Adrenal gland (tissue), 12 donors: ENCODE results near the gene RNF40. TPM values are rescaled to one million over a fixed set of nuclear protein-coding genes. Genes with fewer than 3 reads are reported as not detected.
A peak's percentile ranks its signal among the peaks of the same experiment; 100 is the strongest.

Source experiments
- DNase-seq, 7 donors: peaks; one replicate each; pipeline ENCODE4 v3.0.0-alpha.2; 2019 to 2020
- H3K27ac ChIP-seq, 5 donors: fragments of 200-600 bp; sonication (generic) in 4 of 5; 1 replicate in 3 of 5; 2 replicates in 2 of 5; pipeline versions ENCODE4 v1.5.1 to v1.8.0; 2016 to 2020; ENCODE audit warnings: mild to moderate bottlenecking in 1 of 5
- H3K27me3 ChIP-seq: fragments of 200-600 bp; 2 replicates; pipeline ENCODE4 v1.8.0; 2021
- H3K36me3 ChIP-seq, 2 donors: fragments of 200-600 bp; replicated peaks in 1 of 2; 1 replicate in 1 of 2; 2 replicates in 1 of 2; pipeline versions ENCODE4 v1.5.1 to v1.8.0; 2018 to 2022
- H3K4me1 ChIP-seq, 2 donors: fragments of 200-600 bp; replicated peaks in 1 of 2; 1 replicate in 1 of 2; 2 replicates in 1 of 2; pipeline versions ENCODE4 v1.5.1 to v1.8.0; 2018 to 2021
- H3K4me3 ChIP-seq, 4 donors: fragments of 200-600 bp; sonication (generic) in 3 of 4; one replicate each; pipeline ENCODE4 v1.5.1; 2016 to 2018
- H3K9me3 ChIP-seq, 3 donors: fragments of 200-600 bp; sonication (generic) in 1 of 3; replicated peaks in 1 of 3; 1 replicate in 2 of 3; 2 replicates in 1 of 3; pipeline versions ENCODE4 v1.5.1 to v1.8.0; 2016 to 2021
- POLR2A ChIP-seq, 2 donors: fragments of 450-650 bp; IDR thresholded peaks; one replicate each; pipeline ENCODE4 v1.6.1; 2017; ENCODE audit warnings: antibody characterized with exemption in 2 of 2, mild to moderate bottlenecking in 2 of 2, moderate library complexity in 1 of 2
- WGBS, 4 donors: extraction: QIAGEN DNeasy Blood & Tissue Kit in 2 of 4; methylation state at CpG; one replicate each; pipeline versions ENCODE4 v1.1.5 to v1.1.7; 2013 to 2017; 5-methylcytosine and 5-hydroxymethylcytosine counted together
- intact Hi-C, 2 donors: fragments of 100-400 bp; cut with DNase I; formaldehyde crosslinking; loops; one replicate each; pipeline versions ENCODE4 v1.14.1 to v1.15.0; 2022 to 2023
- polyA plus RNA-seq, 3 donors: library from polyadenylated mRNA; stranded (reverse); fragments of 200-250 nt in 2 of 3; fragments of 350-450 nt in 1 of 3; fragmentation: Illumina TruSeq in 1 of 3; extraction: RNeasy Lipid Tissue Mini Kit (QIAGEN cat#74804) in 1 of 3; gene quantifications; one replicate each; pipeline ENCODE4 v1.2.3, GENCODE V29; 2013 to 2014
- total RNA-seq, 9 donors: library from RNA; depleted of rRNA in 4 of 9; stranded (reverse); fragments of >200 nt in 4 of 9; fragments of 120-200 nt in 1 of 9; fragmentation: NEBNext Ultra II Directional in 1 of 9; extraction: Animal tissue kit (Norgen Biotek cat#: 25700) in 1 of 9; gene quantifications; one replicate each; pipeline versions ENCODE4 v1.1.0 to v1.2.4, GENCODE V29; 2013 to 2023
- TF ChIP-seq, protein P1 (sequence below), 6 experiments: fragments of 450-650 bp in 4 of 6; fragments of 200-600 bp in 2 of 6; sonication (generic) in 1 of 6; IDR thresholded peaks; 1 replicate in 5 of 6; 2 replicates in 1 of 6; pipeline versions ENCODE4 v1.5.1 to v1.8.0; 2016 to 2021; ENCODE audit warnings: antibody characterized with exemption in 6 of 6, mild to moderate bottlenecking in 2 of 6, moderate library complexity in 1 of 6
- donor health status: healthy with polysubstance abuse.
- donor health status: Bipolar disorder and iron deficiency.
- donor health status: DM: yes; HTN: yes; CAD: no.
- donor health status: DM: no; HTN: no; CAD: no.
- donor health status: DM: no; HTN: no; CAD: no.
- donor health status: DM: yes; HTN: yes; CAD: no.

The RNF40 gene
- total and polyA plus RNA-seq, 12 donors = 86.9 to 164 (median 114) TPM

DNA sequence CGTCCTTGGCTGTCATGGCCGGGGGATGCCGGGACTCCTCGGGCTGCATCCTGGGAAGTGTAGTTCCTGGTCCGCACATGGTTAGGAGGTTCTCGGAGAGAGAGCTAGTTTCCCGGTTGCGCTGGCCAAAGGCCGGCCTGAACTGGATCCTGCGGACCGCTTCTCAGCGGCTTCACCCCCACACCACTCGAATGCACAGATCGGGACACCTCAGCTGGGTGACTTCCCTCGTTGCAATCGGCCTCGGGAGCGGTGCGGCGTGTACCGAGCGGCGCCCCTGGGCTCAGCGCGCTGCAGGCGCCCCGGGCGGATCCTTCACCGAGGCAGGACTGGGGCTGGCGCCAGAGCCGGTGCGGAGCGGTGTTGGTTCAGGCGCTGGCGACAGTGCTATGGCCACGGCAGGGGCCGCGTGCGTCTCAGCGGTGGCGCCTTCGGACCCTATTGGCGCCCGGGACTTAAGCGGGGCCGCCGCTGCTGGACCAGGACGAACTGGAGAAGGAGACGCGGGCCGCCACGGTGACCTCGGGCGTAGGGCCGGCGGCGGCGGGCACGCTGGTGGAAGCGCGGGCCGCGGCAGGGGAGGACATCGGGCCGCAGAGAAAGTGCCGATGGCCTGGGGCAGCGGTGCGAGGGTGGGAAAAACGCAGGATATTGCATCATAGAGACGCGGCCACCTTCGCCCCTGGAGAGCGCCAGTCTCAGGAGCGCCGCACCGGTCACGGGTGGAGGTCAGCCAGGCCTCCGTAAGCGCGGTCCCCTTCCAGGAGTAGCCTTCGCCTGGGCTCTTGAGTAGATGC is 13.5 kb downstream of the RNF40 start:
- H3K27ac ChIP-seq = peak overlapping the region; percentile 15 to 93 (median 79)
- TF ChIP-seq POLR2A (IDR thresholded peaks at IDR 0.05) = peak; percentile 39 to 64
- TF ChIP-seq, protein P1, sequence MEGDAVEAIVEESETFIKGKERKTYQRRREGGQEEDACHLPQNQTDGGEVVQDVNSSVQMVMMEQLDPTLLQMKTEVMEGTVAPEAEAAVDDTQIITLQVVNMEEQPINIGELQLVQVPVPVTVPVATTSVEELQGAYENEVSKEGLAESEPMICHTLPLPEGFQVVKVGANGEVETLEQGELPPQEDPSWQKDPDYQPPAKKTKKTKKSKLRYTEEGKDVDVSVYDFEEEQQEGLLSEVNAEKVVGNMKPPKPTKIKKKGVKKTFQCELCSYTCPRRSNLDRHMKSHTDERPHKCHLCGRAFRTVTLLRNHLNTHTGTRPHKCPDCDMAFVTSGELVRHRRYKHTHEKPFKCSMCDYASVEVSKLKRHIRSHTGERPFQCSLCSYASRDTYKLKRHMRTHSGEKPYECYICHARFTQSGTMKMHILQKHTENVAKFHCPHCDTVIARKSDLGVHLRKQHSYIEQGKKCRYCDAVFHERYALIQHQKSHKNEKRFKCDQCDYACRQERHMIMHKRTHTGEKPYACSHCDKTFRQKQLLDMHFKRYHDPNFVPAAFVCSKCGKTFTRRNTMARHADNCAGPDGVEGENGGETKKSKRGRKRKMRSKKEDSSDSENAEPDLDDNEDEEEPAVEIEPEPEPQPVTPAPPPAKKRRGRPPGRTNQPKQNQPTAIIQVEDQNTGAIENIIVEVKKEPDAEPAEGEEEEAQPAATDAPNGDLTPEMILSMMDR (IDR thresholded peaks at IDR 0.05) = no peak
- peaks cover 4 to 20% of the 10 kb centered on the region in 2 donors for H3K4me1 ChIP-seq
- H3K4me3 ChIP-seq = peak overlapping the region; percentile 18 to 70 (median 32)
- H3K36me3 ChIP-seq = peaks cover 0 to 43% of the 10 kb centered on the region in 2 donors
- H3K9me3 ChIP-seq = no peaks in the 10 kb centered on the region
- intact Hi-C loops = no loop called here
- 0 to 1% (median 0%) methylated on average over 9 to 81 of the region's 81 CpGs for WGBS, 4 donors
- H3K27me3 ChIP-seq = no peaks in the 10 kb centered on the region
- DNase-seq = peak; percentile 81 to 91 (median 83)

DNA sequence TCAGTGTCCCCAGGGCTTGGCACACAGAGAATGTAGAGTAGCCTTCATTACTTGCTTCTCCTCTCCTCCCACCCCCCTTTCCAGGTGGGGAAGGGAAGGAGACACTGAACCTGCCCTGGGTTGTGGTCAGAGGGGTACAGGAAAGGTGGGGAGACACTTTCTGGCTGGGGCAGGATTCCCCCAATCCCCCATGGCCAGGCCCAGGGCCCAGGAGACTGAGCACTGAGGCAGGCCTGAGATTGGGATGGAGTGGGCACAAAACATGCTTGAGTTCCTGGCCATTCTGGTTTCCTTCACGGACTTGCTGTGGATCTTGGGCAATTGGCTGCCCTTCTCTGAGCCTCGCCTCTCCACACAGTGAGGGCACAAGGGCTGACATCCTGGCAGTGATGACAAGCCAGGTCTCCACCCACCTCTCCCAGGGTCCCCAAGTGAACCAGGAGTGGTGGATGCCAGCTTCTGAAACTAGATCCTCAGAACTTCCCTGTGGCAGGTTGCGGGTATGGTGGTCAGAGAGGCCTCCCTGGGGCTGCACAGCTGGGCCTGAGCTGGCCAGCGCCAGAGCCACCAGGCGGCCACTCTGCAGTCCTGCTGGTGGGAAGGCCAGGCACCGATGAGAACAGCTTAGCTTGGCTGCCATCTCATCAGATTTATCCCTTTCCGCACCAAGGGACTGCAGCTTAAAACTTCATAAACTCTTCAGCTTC is 15.6 kb downstream of the RNF40 start:
- DNase-seq = no peak
- Histone ChIP-seq H3K9me3 (no peaks in the 10 kb centered on the region), H3K4me3 (no peak overlapping the region), H3K4me1 (peaks cover 4 to 20% of the 10 kb centered on the region in 2 donors), H3K27me3 (no peaks in the 10 kb centered on the region), H3K27ac (peak overlapping the region in 1 of 5 donors; percentile 6), H3K36me3 (peaks cover 0 to 36% of the 10 kb centered on the region in 2 donors)
- 80 to 86% (median 81%) methylated on average over 6 to 7 of the region's 7 CpGs; no CpG with 5 or more reads in 1 of the 4 donors for WGBS, 4 donors
- intact Hi-C loops = no loop called here
- TF ChIP-seq, protein P1 (IDR thresholded peaks at IDR 0.05) = no peak
- TF ChIP-seq POLR2A (IDR thresholded peaks at IDR 0.05) = no peak

DNA sequence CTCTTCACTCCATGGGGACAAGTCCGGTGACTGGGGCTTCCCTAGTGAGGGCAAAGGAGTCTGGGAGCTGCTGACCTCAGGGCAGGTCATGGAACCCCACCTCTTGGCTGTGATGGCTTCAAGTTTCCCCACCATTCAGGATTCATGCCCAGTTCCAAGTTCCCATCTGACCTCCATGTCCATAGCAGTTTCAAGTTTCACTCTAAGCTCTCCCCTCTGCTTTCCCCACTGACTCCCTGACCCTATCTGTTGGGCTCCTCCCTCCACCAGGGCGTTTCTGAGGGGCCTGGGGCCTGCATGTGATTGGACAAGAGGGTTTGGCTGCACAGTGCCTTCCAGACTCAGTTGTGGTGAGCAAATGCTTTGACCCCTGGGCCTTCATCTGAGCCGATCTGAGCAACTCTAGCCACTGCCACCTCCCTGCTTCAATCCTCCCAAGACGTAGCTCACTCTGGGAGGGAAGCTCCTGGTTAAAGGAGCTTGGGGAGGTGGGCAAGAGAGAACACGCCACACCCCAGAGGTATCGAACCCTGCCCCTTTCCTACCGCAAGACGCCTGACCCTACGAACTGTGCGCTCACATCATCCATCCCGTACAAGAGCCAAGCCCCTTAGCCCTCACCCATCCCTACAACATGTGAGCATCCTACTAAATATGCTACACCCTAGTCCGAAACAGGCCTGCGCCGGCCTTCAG is 16.6 kb downstream of the RNF40 start:
- H3K36me3 ChIP-seq = peaks cover 0 to 36% of the 10 kb centered on the region in 2 donors
- peaks cover 4 to 20% of the 10 kb centered on the region in 2 donors for H3K4me1 ChIP-seq
- no peaks in the 10 kb centered on the region for H3K27me3 ChIP-seq
- TF ChIP-seq POLR2A (IDR thresholded peaks at IDR 0.05) = no peak
- TF ChIP-seq, protein P1 (IDR thresholded peaks at IDR 0.05) = no peak
- peak overlapping the region in 1 of 5 donors; percentile 31 for H3K27ac ChIP-seq
- no peak overlapping the region for H3K4me3 ChIP-seq
- no peaks in the 10 kb centered on the region for H3K9me3 ChIP-seq
- 81 to 91% (median 84%) methylated on average over 14 of the region's 14 CpGs for WGBS, 4 donors
- intact Hi-C loops = no loop called here
- peak in 1 of 7 donors; percentile 26 for DNase-seq

DNA sequence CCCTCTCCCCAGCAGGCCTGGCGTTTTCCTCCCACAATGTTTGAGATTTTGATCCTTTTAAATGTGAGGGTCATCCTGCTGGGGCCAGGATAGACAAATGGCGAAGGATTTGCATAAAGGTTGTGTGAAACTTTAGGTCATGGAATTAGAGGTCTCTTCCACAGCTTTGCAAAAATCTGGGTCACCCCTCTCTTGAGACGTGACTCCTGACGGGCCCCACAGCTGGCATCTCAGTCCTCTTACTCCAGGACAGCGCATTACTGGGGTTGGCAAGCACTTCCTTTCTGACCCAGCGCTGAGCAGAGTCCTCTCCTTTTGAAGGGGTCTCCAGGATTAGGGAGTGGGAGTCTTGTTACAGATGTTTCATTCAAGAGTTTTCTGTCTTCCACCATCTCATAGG is 17.5 kb downstream of the RNF40 start:
- no peak for TF ChIP-seq POLR2A (IDR thresholded peaks at IDR 0.05)
- TF ChIP-seq, protein P1 (IDR thresholded peaks at IDR 0.05) = no peak
- Histone ChIP-seq H3K4me3 (no peak overlapping the region), H3K36me3 (peaks cover 0 to 33% of the 10 kb centered on the region in 2 donors), H3K9me3 (no peaks in the 10 kb centered on the region), H3K4me1 (peaks cover 4 to 19% of the 10 kb centered on the region in 2 donors), H3K27ac (peak overlapping the region in 1 of 5 donors; percentile 31), H3K27me3 (no peaks in the 10 kb centered on the region)
- intact Hi-C loops = no loop called here
- DNase-seq = no peak
- WGBS, 4 donors = 86 to 93% (median 89%) methylated on average over 5 to 6 of the region's 6 CpGs
